H9 (cell line): ENCODE results near the gene PHAF1. TPM values are rescaled to one million over a fixed set of nuclear protein-coding genes. Genes with fewer than 3 reads are reported as not detected.

Experiments used
- DNase-seq: peaks from one replicate; pipeline ENCODE4 v3.0.0-alpha.2; 2017
- H2AFZ ChIP-seq: one replicate; pipeline ENCODE4 v1.6.1; 2013; ENCODE audit warnings: mild to moderate bottlenecking, low read length, control low read depth, moderate library complexity
- H2AK5ac ChIP-seq: 2 replicates; pipeline ENCODE4 v1.6.1; 2013; ENCODE audit warnings: low read length, control low read depth, mixed read lengths; ENCODE audit not compliant: insufficient read length
- H2BK120ac ChIP-seq: one replicate; pipeline ENCODE4 v1.6.1; 2013; ENCODE audit warnings: low read depth, mild to moderate bottlenecking, low read length, control low read depth, inconsistent platforms; ENCODE audit not compliant: poor library complexity, severe bottlenecking
- H2BK12ac ChIP-seq: 2 replicates; pipeline ENCODE4 v1.6.1; 2013; ENCODE audit warnings: low read length, control low read depth, mixed read lengths, low read depth; ENCODE audit not compliant: insufficient read length
- H2BK15ac ChIP-seq: 2 replicates; pipeline ENCODE4 v1.6.1; 2013; ENCODE audit warnings: low read depth, low read length, control low read depth
- H2BK20ac ChIP-seq: one replicate; pipeline ENCODE4 v1.6.1; 2013; ENCODE audit warnings: low read depth, mild to moderate bottlenecking, low read length, control low read depth, inconsistent platforms; ENCODE audit not compliant: poor library complexity, severe bottlenecking
- H2BK5ac ChIP-seq: 2 replicates; pipeline ENCODE4 v1.6.1; 2013; ENCODE audit warnings: low read length, control low read depth, mixed read lengths; ENCODE audit not compliant: insufficient read length
- H3K14ac ChIP-seq: 2 replicates; pipeline ENCODE4 v1.6.1; 2013; ENCODE audit warnings: low read length, control low read depth; ENCODE audit not compliant: insufficient read depth
- H3K18ac ChIP-seq: 2 replicates; pipeline ENCODE4 v1.6.1; 2013; ENCODE audit warnings: low read depth, mild to moderate bottlenecking, mixed read lengths, low read length, control low read depth; ENCODE audit not compliant: insufficient read length
- H3K23ac ChIP-seq: 2 replicates; pipeline ENCODE4 v1.6.1; 2013; ENCODE audit warnings: low read length, control low read depth, mixed read lengths, low read depth; ENCODE audit not compliant: insufficient read length
- H3K23me2 ChIP-seq: 2 replicates; pipeline ENCODE4 v1.6.1; 2013; ENCODE audit warnings: low read depth, mild to moderate bottlenecking, mixed read lengths, low read length, control low read depth; ENCODE audit not compliant: insufficient read length, poor library complexity, severe bottlenecking
- H3K27ac ChIP-seq: 2 replicates; pipeline ENCODE4 v1.5.1; 2013; ENCODE audit warnings: low read length, control low read depth, mixed read lengths, low read depth; ENCODE audit not compliant: insufficient read length
- H3K27me3 ChIP-seq: 2 replicates; pipeline ENCODE4 v1.6.1; 2013; ENCODE audit warnings: low read length, control low read depth, inconsistent platforms; ENCODE audit not compliant: insufficient read depth
- H3K4ac ChIP-seq: 2 replicates; pipeline ENCODE4 v1.6.1; 2013; ENCODE audit warnings: low read depth, mild to moderate bottlenecking, control low read depth, inconsistent platforms, low read length, moderate library complexity
- H3K4me1 ChIP-seq: 2 replicates; pipeline ENCODE4 v1.6.1; 2013; ENCODE audit warnings: low read length, control low read depth, inconsistent platforms; ENCODE audit not compliant: insufficient read depth
- H3K4me2 ChIP-seq: 2 replicates; pipeline ENCODE4 v1.6.1; 2013; ENCODE audit warnings: low read length, control low read depth, mixed read lengths; ENCODE audit not compliant: insufficient read length, insufficient read depth
- H3K56ac ChIP-seq: 2 replicates; pipeline ENCODE4 v1.6.1; 2013; ENCODE audit warnings: low read depth, mild to moderate bottlenecking, mixed read lengths, low read length, control low read depth; ENCODE audit not compliant: insufficient read length
- H3K79me1 ChIP-seq: 2 replicates; pipeline ENCODE4 v1.6.1; 2013; ENCODE audit warnings: low read depth, mild to moderate bottlenecking, moderate library complexity, low read length, control low read depth, inconsistent platforms; ENCODE audit not compliant: insufficient read depth, poor library complexity, severe bottlenecking
- H3K79me2 ChIP-seq: 2 replicates; pipeline ENCODE4 v1.6.1; 2013; ENCODE audit warnings: low read length, control low read depth, inconsistent platforms; ENCODE audit not compliant: insufficient read depth
- H3K9ac ChIP-seq: 2 replicates; pipeline ENCODE4 v1.6.1; 2013; ENCODE audit warnings: low read length, control low read depth, mixed read lengths; ENCODE audit not compliant: insufficient read length; ENCODE audit errors: extremely low read depth
- H3K9me3 ChIP-seq: one replicate; pipeline ENCODE4 v1.6.1; 2013; ENCODE audit warnings: low read depth, low read length, inconsistent platforms; ENCODE audit not compliant: control insufficient read depth
- H3T11ph ChIP-seq: one replicate; pipeline ENCODE4 v1.6.1; 2013; ENCODE audit warnings: mild to moderate bottlenecking, low read length, control low read depth, inconsistent platforms
- H4K20me1 ChIP-seq: one replicate; pipeline ENCODE4 v1.6.1; 2013; ENCODE audit not compliant: control insufficient read depth, insufficient read length, insufficient read depth
- H4K5ac ChIP-seq: 2 replicates; pipeline ENCODE4 v1.6.1; 2013; ENCODE audit warnings: low read depth, mild to moderate bottlenecking, mixed read lengths, low read length, control low read depth; ENCODE audit not compliant: insufficient read length
- H4K8ac ChIP-seq: replicated peaks from 2 replicates; pipeline ENCODE4 v1.6.1; 2013; ENCODE audit warnings: low read length, control low read depth, mixed read lengths, low read depth; ENCODE audit not compliant: insufficient read length
- H4K91ac ChIP-seq: 2 replicates; pipeline ENCODE4 v1.6.1; 2013; ENCODE audit warnings: low read depth, mild to moderate bottlenecking, moderate library complexity, mixed read lengths, low read length, control low read depth; ENCODE audit not compliant: insufficient read length
- H3K27ac Mint-ChIP-seq, 3 experiments: 2 replicates in 2 of 3; 3 replicates in 1 of 3; pipeline ENCODE4 v1.8.0; 2020 to 2021; ENCODE audit warnings: mixed read lengths in 3 of 3, mild to moderate bottlenecking in 1 of 3, moderate library complexity in 1 of 3
- H3K27me3 Mint-ChIP-seq: 2 replicates; pipeline ENCODE4 v1.8.0; 2021; ENCODE audit warnings: low read depth, mild to moderate bottlenecking, moderate library complexity, mixed read lengths
- H3K36me3 Mint-ChIP-seq, 3 experiments: 2 replicates in 2 of 3; 3 replicates in 1 of 3; pipeline ENCODE4 v1.8.0; 2020 to 2021; ENCODE audit warnings: low read depth in 3 of 3, mixed read lengths in 3 of 3; ENCODE audit not compliant: insufficient read depth in 1 of 3
- H3K4me1 Mint-ChIP-seq, 2 experiments: 2 replicates each; pipeline ENCODE4 v1.8.0; 2020; ENCODE audit warnings: mixed read lengths in 2 of 2
- H3K4me3 Mint-ChIP-seq, 2 experiments: 2 replicates in 1 of 2; 3 replicates in 1 of 2; pipeline ENCODE4 v1.8.0; 2020 to 2021; ENCODE audit warnings: mild to moderate bottlenecking in 2 of 2, mixed read lengths in 2 of 2, moderate library complexity in 1 of 2
- H3K9me3 Mint-ChIP-seq, 2 experiments: 2 replicates in 1 of 2; 3 replicates in 1 of 2; pipeline ENCODE4 v1.8.0; 2020; ENCODE audit warnings: mild to moderate bottlenecking in 2 of 2, mixed read lengths in 2 of 2, moderate library complexity in 1 of 2
- CTCF ChIP-seq: fragments of 200-600 bp; sonication (generic); conservative IDR thresholded peaks from 3 replicates; pipeline ENCODE4 v1.8.0; 2021; ENCODE audit warnings: antibody characterized with exemption, mild to moderate bottlenecking
- WGBS: extraction: QIAGEN DNeasy Blood & Tissue Kit; methylation state at CpG from one replicate; pipeline ENCODE4 v1.1.7; 2013; ENCODE audit warnings: missing lambda C conversion rate, low lambda C conversion rate, mixed read lengths; ENCODE audit not compliant: insufficient read length; ENCODE audit errors: extremely low coverage; 5-methylcytosine and 5-hydroxymethylcytosine counted together
- total RNA-seq: library from RNA; stranded (reverse); gene quantifications from 2 replicates; pipeline ENCODE4 v1.2.1, GENCODE V29; 2021

The PHAF1 gene
- total RNA-seq, 1 experiment from 2014 or later = 18.8 TPM

GRCh38 chr16:67196881-67197280, 87.1 kb downstream of the PHAF1 start:
- no peak overlapping the region for H3K4me2 ChIP-seq
- WGBS = no CpG with 5 or more reads among the region's 1 CpG
- H3K4me3 Mint-ChIP-seq = no peak overlapping the region; a peak in 2 of 5 replicates
- H3K18ac ChIP-seq = no peak overlapping the region
- H2BK15ac ChIP-seq = no peak overlapping the region
- H3K4me1 Mint-ChIP-seq = peaks cover 16 to 28% of the 10 kb centered on the region in 2 experiments
- H3K27me3 ChIP-seq = no peaks in the 10 kb centered on the region
- H3K27ac Mint-ChIP-seq = no peak overlapping the region
- no peak overlapping the region for H3T11ph ChIP-seq
- H3K14ac ChIP-seq = no peak overlapping the region
- no peak overlapping the region for H3K56ac ChIP-seq
- peaks cover 8% of the 10 kb centered on the region for H3K23me2 ChIP-seq
- H3K9me3 Mint-ChIP-seq = no peaks in the 10 kb centered on the region
- no peak overlapping the region for H2BK120ac ChIP-seq
- no peak overlapping the region for H2BK12ac ChIP-seq
- no peaks in the 10 kb centered on the region for H4K20me1 ChIP-seq
- no peak overlapping the region for H2BK20ac ChIP-seq
- H3K9ac ChIP-seq = no peak overlapping the region
- H3K79me1 ChIP-seq = peaks cover 13% of the 10 kb centered on the region
- H3K23ac ChIP-seq = no peak overlapping the region
- no peak overlapping the region for H2AK5ac ChIP-seq
- no peaks in the 10 kb centered on the region for H3K4me1 ChIP-seq
- 0 out of 2 replicates have a peak, but pooled peaks cover 2% of the 10 kb centered on the region for H3K27me3 Mint-ChIP-seq
- H4K5ac ChIP-seq = no peak overlapping the region
- no peak for TF ChIP-seq CTCF
- H2BK5ac ChIP-seq = no peak overlapping the region
- no peak overlapping the region for H2AFZ ChIP-seq
- no peak overlapping the region for H3K4ac ChIP-seq
- peaks cover 40 to 73% (median 58%) of the 10 kb centered on the region in 3 experiments for H3K36me3 Mint-ChIP-seq
- H4K91ac ChIP-seq = no peak overlapping the region
- no peak overlapping the region for H3K27ac ChIP-seq
- no peaks in the 10 kb centered on the region for H3K9me3 ChIP-seq
- peaks cover 13% of the 10 kb centered on the region; the same call in 1 of the 2 replicates for H3K79me2 ChIP-seq
- DNase-seq = no peak
- no peak overlapping the region for H4K8ac ChIP-seq
